HG02798 (cell line): ENCODE data around the gene PLXNA4.
"Not testable (repeated sequence)": the region's sequence is repeated elsewhere in the genome, so short reads cannot be mapped to it uniquely, and the experiment has no call there.

Source experiments
- ATAC-seq: cut with Tn5 transposase; IDR thresholded peaks from one replicate; pipeline ENCODE4 v1.9.1; 2021; ENCODE audit warnings: mild to moderate bottlenecking; ENCODE audit not compliant: unreplicated experiment, poor library complexity

PLXNA4 gene

DNA sequence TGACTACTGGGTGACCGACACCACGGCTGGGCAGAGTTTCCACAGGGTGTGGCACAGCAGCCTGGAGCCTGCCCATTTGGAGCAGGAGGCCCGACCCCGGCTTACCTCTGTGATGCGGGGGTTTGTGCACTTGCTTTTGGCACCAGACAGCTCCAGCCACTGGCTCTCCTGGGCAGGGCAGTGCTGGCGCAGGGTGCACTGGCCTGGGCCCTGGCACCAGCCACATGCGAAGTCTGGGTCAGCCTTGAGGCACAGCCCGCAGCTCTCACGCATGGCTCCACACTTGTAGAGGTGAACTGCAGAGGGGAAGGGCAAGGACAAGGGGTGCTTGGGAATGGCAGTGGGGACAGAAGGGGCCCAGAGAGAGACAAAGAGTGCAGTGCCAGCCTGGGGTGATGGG is 373.7 kb downstream of the PLXNA4 start:
- ATAC-seq: no peak

DNA sequence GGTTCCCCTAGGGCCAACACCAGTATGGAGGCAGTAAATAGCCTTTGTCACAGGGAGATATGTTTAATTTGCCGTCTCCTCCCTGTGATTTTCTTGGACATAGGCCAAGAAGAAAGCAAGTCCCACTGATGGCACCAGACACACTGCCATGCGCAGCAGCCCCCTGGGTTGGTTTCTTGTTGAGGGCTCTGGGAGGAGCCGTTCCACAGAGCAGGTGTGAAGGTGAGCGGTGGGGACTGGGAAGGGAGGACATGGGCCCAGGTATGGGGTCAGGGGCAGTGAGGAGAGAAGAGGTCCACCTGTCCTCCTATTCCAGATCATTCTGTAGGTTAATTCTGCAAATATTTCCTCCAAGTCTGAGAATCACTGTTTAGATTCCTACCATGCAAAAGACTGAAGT is 376.1 kb downstream of the PLXNA4 start:
- no peak for ATAC-seq

DNA sequence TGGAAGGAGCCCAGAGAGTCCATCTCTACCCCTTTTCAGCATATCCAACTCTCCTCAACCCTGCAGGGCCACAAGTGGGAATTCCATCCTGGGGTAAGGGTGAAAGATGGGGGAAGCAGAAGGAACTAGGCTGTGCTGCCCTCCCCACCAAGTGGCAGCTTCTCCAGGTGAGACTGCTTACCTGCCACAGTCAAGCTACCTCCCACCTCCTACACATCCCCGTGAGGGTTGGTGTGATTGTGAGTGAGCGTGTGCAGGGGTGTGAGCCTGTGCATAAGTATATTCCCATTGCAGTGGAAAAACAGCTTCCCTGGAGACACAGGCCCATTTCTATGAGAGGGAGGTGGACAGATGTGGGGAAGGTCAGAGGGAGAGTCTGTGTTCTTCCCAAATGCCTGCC is 376.6 kb downstream of the PLXNA4 start:
- no peak for ATAC-seq

DNA sequence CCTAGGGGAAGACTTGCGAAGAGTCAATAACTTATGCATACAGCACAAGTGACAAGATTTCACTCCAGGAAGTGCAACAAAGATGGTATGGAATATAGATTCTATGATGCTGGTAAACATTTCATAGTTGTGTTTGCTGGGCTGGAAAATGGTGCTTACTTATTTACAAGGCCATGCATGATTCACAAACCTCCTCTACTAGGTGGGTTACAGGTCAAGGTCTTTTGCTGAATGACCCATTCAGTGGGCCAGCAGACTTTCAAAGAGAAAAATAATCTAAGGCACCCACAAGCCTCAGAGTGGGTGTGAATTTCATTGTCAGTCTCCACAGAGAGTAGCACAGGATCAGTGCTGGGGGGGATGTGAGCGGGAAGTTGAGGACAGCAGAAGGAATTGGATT is 378.5 kb downstream of the PLXNA4 start:
- ATAC-seq: no peak

DNA sequence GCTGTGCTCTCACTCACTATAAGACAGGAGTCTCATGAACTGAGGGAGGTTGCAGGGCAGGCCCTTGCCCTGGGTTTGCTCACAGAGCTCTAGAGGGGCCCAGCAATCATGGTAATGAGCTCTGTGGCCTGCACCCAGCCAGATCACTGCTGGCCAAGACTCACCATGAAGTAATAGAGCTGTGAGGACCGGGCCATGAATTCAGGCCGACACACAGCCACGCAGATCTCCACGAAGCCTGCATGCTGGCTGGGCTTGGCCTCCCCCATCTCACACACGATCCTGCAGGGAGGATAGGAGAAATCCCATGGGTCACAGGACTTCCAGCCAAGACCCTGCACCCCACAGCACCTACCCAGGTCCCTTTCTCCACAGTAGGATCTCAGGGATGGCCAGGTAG is 382.4 kb downstream of the PLXNA4 start:
- ATAC-seq: no peak

DNA sequence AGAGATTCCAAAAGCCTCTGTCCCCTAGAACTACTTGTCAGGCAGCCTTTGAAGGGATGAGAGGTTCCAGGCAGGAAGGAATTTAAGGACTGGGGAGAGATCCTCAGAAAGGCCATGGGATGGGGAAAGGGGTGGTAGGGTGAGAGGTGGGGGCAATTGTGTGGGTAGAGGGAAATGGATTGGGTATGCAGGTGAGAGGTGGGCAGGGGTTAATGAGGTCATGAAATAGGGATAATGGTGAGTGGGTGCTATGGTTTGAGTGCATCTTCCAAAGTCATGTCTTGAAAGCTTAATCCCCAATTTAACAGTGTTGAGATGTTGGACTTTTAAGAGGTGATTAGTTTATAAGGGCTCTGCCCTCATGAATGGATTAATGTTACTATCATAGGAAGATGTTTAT is 383.5 kb downstream of the PLXNA4 start:
- no peak for ATAC-seq

DNA sequence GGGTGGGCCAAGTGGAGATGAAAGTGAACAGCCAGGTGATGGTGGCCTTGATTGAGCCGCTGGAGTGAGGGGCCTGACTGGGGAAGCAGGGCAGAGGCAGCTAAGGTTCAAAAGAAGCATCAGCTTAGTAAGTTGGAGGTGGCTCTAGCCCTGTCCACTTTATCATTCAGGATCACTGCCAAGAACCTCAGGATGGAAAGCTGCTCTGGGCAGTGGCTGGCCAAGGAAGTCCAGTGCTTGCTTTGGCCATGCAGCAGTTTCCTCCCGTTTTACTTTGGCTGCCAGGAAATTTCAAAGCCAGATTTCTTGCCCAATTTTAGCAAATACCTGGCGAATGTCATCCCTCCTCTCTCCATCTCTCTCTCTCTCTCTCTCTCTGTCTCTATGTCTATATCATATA is 384.9 kb downstream of the PLXNA4 start:
- no peak for ATAC-seq

DNA sequence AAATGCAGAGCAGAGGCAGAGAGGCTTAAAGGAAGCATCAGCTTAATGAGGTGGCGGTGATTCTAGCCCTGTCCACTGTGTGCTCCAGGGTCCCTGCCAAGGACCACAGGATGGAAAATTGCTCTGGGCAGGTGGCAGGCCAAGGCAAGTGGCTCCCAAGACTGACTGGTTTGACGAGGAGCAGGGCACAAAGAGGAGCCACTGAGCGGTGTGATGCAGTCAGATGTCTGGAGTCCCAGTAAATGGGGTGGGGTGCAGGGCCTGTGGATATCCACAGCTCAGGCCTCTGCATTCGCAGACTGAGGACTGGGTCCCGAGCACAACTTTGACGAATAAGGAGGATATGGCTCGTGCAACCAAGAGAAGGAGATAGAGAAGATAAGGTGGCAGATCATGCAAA is 385.6 kb downstream of the PLXNA4 start:
- no peak for ATAC-seq

DNA sequence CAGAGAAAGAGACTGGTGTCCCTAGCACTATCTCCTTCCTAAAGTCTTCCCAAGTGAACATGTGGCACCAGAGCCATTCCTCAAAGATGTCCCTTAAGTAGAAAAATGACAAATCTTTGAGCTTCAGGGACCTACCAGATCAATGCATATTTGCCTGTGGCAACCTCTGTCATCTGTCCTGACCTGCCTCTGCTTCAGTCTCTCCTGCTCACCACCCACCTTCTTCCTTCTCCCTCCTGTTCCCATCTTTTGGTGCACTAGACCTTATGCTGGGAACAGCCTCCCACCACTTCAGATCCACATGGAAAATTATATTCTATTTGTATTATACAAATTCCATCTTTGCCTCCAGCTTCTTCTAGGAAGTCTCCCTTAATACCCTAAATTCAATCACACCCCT is 386.4 kb downstream of the PLXNA4 start:
- ATAC-seq: no peak

DNA sequence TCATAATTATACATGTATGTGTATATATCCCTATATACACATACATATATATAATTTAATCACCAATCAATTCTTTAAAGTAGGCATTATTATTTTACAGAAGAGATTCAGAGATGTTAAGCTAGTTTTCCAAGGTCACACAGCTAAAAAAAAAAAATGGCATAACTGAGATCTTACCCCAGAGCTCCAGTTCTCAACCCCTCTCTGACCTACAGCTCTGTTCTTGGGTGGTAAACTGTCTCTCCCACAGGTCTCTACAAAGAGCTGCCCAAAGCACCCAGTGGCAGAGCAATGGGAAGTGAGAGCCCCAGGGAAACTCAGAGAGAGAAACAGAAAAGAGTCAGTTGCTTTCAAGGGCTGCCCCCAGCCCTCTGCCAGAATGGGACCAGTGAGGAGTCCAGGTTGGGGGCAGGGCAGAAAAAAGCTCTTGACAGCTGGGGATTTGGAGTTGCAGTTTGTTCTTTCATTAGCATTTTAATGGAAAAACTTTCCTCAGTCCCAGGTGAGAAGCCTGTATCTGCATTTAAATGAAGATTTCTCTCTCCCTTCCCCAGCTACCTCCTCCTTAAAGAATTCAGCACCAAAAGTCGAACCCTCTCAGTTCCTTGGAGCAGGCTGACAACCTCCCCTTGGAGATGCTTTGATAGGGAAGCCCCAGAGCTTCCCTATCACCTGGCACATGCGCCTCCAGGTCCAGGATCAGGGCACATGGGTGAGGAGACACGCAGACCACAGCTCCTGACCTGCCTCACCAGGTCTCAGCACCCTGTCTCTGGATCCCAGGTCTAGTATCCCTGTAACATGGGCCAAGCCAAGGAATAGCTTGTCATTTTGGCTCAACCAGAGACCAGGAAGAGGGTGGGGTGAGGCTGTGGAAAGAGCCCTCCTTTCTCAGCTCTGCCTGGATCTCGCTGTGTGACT is 388.1 kb downstream of the PLXNA4 start:
- no peak for ATAC-seq

DNA sequence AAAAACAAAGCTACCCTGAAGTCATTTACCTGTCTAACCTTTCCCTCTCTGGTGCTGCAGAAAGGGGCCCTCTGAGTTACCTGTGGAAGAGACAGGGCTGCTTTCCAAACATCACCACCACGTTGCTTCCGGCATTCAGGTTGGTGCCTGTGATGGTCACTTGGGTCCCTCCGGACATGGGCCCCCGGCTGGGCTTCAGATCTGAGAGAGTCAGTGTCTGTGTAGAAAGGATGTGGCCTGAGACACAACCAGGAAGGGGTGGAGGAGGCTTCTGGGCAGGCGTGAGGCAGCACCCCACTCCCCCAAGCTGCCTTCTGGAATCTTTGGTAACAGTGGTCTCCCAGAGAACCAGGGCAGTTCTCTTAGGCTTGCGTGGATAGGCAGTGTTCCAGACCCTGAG is 388.9 kb downstream of the PLXNA4 start:
- no peak for ATAC-seq

DNA sequence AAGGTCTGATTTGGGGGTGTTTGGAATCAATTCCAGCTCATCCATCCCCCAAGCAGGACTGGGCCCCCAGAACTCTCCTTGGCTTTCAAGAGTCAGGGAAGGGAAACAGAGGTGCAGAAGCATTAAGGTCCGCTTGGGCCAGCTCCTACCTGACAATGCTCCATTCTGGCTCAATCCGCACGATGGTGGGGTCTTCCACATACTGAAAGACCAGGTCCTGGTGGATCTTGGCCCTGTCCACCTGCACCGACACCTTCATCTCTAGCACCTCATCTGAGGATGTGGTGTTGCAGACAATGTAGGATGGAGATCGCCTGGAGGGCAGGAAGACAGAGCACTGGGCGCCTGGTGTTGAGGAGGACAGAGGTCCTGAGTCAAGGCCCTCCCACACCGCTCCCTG is 391.1 kb downstream of the PLXNA4 start:
- no peak for ATAC-seq

DNA sequence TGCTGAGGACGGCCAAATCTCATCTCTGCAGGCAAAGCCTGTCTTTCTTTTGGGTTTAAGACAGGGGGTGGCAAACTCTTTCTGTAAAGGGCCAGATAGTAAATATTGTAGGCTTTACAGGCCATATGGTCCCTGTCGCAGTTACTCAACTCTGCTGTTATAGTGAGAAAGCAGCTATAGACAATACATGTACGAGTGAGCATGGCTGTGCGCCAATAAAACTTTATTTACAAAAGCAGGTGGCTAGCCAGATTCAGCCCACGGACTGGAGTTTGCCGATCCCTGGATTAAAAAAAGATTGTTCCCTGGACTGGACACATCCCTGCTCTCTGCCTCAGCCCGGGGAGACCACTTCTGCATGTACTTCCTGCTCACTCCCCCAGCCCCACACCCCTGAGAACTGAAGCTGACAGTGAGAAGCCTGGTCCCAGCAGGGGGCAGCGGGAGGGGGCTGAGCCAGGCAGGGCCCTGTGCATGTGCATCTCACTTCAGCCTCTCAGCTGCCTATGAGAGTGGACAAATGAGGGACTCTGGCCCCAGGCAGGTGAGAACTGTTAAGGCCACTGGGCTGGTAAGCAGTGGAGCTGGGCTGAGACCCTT is 392.4 kb downstream of the PLXNA4 start:
- no peak for ATAC-seq

DNA sequence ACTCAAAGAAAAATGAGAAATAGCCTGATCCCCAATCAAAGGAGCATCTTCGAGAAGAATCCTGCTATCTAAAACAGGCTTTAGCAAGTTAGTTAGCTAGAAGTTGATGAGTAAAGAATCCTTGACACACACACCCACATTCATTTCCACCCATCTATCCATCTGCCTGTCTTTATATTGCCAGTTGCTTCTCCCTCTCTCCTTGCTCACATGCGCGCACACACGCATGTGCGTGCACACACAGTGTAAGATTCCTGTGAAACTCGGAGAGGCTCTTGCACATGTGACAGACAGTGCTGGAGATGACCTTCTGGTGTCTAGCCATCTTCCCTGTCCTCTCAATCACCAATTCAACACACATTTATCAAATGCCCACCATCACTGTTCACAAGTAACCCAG is 393.3 kb downstream of the PLXNA4 start:
- no peak for ATAC-seq

DNA sequence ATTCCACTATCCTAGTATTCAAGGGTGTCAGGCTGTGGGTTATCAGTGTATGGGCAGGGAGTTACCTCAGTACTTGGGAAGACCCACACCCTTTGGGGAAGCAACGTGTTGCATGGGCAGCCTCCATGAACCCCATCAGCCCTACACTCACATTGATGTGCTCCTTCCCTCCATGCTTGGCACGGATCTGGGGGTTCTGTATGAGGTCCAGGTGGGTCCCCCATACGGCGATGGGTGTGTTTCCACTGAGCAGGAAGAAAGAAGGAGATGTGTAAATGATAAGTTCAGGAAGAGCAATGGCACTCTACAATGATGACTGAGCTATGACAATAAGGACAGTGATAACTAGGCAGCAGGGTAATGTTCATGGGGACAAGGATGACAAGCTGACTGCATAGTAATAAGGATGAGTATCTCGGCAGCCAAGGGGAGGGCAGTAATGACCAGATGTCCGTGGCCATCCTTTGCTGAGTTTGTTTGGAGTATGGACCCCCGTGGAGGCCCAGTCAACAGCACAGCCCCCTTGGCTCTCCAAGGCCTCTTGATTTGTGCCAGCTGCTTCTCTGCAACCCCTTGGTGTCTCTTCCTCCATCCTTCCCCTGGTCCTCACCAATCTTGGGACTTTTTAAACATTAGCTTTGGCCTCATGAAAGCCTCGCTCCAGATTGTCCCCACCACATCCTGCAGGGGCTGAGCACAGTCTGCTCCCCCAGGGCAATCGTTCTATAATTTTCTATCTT is 394.2 kb downstream of the PLXNA4 start:
- no peak for ATAC-seq

DNA sequence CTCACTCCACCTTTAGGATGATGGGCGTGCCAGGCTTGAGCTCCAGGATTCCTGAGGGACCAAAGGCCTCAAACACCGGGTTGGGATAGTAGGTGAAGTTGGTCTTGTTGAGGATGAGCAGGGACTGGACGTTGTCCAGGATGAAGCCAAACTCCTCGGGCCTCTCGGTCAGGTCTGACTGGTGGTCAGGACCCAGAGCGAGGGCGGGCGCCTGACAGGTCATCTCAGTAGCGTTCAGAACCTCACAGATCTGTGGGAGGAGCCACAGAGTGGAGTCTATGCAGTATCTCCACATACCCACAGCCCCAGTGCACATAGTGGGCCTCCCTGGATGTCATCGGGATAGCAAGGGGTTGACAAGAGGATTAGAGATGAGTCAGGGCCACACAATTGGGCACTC is 394.9 kb downstream of the PLXNA4 start:
- ATAC-seq: no peak

DNA sequence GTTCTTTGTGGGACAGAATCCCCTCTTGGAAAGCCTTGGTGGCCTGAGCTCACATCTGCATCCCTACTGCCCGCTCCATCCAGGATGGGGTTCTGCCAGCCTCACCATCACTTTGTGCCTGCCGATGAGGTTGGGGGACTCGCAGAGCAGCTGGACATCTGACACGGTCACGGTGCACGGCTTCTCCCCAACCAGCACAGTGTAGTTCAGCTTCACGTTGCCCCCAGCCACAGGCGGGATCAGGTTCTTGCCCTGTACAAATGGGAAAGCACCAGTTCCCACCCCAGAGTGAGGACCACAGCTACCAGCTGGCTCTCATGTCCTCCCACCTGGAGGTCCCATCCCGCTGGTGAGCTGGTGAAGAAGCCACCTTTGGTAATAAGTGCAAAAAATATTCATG is 395.8 kb downstream of the PLXNA4 start:
- no peak for ATAC-seq

DNA sequence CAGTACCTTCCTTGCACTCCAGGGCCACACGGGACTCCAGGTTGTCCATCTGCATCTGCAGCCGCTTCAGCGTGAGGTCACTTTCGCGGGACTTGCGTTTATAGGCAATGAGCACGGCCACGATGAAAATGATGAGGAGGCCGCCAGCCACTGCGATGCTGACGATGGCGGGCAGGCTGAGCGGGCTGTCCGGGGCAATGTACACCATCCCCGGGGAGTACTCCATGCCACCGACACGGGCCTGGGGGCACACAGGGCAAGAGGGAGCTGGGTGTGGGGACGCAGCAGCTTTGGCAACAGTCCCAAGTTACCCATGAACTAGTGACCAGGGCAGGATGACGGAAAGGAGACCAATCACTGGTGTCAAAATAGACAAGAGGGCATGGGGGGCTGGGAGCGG is 396.6 kb downstream of the PLXNA4 start:
- ATAC-seq: no peak

DNA sequence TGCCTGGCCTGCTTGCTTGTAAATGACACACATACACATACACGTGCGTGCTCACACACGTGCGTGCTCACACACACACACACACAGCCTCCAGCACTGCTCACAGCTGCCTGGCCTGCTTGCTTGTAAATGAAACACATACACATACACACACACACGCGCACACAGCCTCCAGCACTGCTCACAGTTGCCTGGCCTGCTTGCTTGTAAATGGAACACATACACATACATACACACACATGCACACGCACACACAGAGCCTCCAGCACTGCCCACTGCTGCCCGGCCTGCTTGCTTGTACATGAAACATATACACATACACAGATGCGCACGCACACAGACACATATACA is 397.2 kb downstream of the PLXNA4 start:
- ATAC-seq: no peak

DNA sequence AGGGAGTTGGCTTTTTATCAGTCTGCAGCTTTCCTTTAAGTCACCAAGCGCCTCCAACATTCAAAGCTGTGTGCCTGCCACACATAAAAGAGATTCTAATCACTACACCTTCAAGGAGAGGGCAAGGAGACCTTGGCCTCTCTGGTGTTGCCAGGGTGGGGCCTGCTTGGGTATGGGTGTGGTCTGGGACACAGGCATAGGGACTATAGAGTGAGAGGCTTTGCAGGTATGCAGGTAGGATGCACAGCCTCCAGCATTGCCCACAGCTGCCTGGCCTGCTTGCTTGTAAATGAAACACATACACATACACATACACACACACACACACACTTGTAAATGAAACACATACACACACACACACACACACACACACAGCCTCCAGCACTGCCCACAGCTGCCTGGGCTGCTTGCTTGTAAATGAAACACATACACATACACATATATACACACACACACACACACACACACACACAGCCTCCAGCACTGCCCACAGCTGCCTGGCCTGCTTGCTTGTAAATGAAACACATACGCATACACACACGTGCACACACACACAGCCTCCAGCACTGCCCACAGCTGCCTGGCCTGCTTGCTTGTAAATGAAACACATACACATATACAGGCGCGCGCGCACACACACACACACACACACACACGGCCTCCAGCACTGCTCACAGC is 397.7 kb downstream of the PLXNA4 start:
- ATAC-seq: not testable (repeated sequence)
